ENCODE data around the gene DNAH7. TPM values are rescaled to one million over a fixed set of nuclear protein-coding genes. Genes with fewer than 3 reads are reported as not detected.

Gene DNAH7
- total and polyA plus RNA-seq, 9 of the 15 experiments (the other 6 are each of a cell fraction or from before 2014, with no cell fraction given): 0.03 to 0.42 (median 0.18) TPM

DNA sequence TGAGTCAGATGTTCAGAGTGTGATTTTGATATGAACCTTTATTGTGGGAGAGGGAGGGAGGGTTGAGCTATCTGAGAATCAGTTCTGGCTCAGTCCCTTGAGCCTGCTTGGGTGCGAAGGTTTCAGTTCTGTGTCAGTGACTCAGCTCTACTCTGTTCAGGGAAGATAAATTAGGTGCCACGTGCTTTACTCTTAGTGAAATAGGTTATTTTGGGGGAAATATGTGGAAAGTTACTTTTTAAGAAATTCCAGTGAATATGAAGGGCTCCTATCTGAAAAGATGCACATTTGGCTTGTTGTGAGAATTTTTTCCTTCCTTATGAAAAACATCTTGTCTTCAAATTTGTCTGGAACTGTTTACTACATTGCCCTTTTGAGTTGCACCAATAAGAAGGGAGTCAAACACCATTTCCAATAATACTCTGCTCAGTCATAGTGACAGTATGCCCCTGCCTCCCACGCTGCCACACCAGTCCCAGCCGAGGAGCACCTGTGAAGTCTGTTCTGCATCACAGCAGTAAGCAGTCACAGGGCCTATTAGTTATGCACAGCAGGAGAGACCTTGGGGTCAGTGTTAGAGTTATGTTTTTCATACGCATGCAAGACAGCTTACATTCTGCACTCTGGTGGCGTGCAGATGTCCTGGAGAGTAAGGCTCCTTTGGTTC, 32.8 kb upstream of the DNAH7 start (continued):
- no peak for TF ChIP-seq SLC30A9 (CRISPR knock-in tag; IDR thresholded peaks at IDR 0.05)
- TF ChIP-seq, protein P1, sequence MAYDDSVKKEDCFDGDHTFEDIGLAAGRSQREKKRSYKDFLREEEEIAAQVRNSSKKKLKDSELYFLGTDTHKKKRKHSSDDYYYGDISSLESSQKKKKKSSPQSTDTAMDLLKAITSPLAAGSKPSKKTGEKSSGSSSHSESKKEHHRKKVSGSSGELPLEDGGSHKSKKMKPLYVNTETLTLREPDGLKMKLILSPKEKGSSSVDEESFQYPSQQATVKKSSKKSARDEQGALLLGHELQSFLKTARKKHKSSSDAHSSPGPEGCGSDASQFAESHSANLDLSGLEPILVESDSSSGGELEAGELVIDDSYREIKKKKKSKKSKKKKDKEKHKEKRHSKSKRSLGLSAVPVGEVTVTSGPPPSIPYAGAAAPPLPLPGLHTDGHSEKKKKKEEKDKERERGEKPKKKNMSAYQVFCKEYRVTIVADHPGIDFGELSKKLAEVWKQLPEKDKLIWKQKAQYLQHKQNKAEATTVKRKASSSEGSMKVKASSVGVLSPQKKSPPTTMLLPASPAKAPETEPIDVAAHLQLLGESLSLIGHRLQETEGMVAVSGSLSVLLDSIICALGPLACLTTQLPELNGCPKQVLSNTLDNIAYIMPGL (CRISPR knock-in tag; IDR thresholded peaks at IDR 0.05): no peak
- no peak for TF ChIP-seq ZNF780A (CRISPR knock-in tag; IDR thresholded peaks at IDR 0.05)
- TF ChIP-seq TEAD1 (CRISPR knock-in tag; IDR thresholded peaks at IDR 0.05): no peak
- TF ChIP-seq, protein P2, sequence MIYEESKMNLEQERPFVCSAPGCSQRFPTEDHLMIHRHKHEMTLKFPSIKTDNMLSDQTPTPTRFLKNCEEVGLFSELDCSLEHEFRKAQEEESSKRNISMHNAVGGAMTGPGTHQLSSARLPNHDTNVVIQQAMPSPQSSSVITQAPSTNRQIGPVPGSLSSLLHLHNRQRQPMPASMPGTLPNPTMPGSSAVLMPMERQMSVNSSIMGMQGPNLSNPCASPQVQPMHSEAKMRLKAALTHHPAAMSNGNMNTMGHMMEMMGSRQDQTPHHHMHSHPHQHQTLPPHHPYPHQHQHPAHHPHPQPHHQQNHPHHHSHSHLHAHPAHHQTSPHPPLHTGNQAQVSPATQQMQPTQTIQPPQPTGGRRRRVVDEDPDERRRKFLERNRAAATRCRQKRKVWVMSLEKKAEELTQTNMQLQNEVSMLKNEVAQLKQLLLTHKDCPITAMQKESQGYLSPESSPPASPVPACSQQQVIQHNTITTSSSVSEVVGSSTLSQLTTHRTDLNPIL (CRISPR knock-in tag; IDR thresholded peaks at IDR 0.05): no peak
- no peak for TF ChIP-seq SMAD4 (CRISPR knock-in tag; conservative IDR thresholded peaks at IDR 0.05)
- TF ChIP-seq, protein P3, sequence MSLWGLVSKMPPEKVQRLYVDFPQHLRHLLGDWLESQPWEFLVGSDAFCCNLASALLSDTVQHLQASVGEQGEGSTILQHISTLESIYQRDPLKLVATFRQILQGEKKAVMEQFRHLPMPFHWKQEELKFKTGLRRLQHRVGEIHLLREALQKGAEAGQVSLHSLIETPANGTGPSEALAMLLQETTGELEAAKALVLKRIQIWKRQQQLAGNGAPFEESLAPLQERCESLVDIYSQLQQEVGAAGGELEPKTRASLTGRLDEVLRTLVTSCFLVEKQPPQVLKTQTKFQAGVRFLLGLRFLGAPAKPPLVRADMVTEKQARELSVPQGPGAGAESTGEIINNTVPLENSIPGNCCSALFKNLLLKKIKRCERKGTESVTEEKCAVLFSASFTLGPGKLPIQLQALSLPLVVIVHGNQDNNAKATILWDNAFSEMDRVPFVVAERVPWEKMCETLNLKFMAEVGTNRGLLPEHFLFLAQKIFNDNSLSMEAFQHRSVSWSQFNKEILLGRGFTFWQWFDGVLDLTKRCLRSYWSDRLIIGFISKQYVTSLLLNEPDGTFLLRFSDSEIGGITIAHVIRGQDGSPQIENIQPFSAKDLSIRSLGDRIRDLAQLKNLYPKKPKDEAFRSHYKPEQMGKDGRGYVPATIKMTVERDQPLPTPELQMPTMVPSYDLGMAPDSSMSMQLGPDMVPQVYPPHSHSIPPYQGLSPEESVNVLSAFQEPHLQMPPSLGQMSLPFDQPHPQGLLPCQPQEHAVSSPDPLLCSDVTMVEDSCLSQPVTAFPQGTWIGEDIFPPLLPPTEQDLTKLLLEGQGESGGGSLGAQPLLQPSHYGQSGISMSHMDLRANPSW (CRISPR knock-in tag; IDR thresholded peaks at IDR 0.05): no peak
- no peak for TF ChIP-seq PTRF (tag; IDR thresholded peaks at IDR 0.05)
- no peak for TF ChIP-seq ZNF12 (CRISPR knock-in tag; IDR thresholded peaks at IDR 0.05)
- TF ChIP-seq ZNF41 (CRISPR knock-in tag; conservative IDR thresholded peaks at IDR 0.05): no peak
- TF ChIP-seq SMC3 (conservative IDR thresholded peaks at IDR 0.05; ENCODE audit: insufficient read depth, low read depth, low read length): no peak
- no peak for TF ChIP-seq CEBPB (tag; IDR thresholded peaks at IDR 0.05)
- TF ChIP-seq CREB1 (IDR thresholded peaks at IDR 0.05): 0 out of 2 replicates have a peak, but pooled peaks have one; percentile 4
- TF ChIP-seq CREB1 (CRISPR knock-in tag; IDR thresholded peaks at IDR 0.05): no peak
- no peak for TF ChIP-seq ZNF778 (CRISPR knock-in tag; IDR thresholded peaks at IDR 0.05)
- peak; percentile 85 for TF ChIP-seq CBFA2T3 (IDR thresholded peaks at IDR 0.05)
- TF ChIP-seq JUN (IDR thresholded peaks at IDR 0.05; ENCODE audit: borderline replicate concordance, low read depth, low read length): peak; percentile 62; the same call in 1 of the 2 replicates
- no peak for TF ChIP-seq JUN (CRISPR knock-in tag; IDR thresholded peaks at IDR 0.05; ENCODE audit: borderline replicate concordance)
- TF ChIP-seq ZNF75A (CRISPR knock-in tag; IDR thresholded peaks at IDR 0.05): no peak
- TF ChIP-seq TAF1 (IDR thresholded peaks at IDR 0.05; ENCODE audit: control insufficient read depth, extremely low read depth, insufficient read depth, low read length, severe bottlenecking): no peak
- no peak for TF ChIP-seq ZNF586 (CRISPR knock-in tag; conservative IDR thresholded peaks at IDR 0.05)
- no peak for TF ChIP-seq ESRRA (IDR thresholded peaks at IDR 0.05; ENCODE audit: borderline replicate concordance, low read depth)
- TF ChIP-seq ZNF174 (CRISPR knock-in tag; IDR thresholded peaks at IDR 0.05): no peak
- no peak for TF ChIP-seq KAT2B (IDR thresholded peaks at IDR 0.05; ENCODE audit: low read depth, low read length)
- TF ChIP-seq TCFL5 (CRISPR knock-in tag; conservative IDR thresholded peaks at IDR 0.05): no peak

Measured in K562 (cell line).